ENCODE results near the gene NINL.
"Not testable (repeated sequence)": the region's sequence is repeated elsewhere in the genome, so short reads cannot be mapped to it uniquely, and the experiment has no call there.

The NINL gene

GRCh38 chr20:25584905-25585704, at the start of gene NINL:
TSS of gene NINL (minus strand) at chr20:25585531. CDS start at chr20:25526587, 58,944 bp downstream.
- DNase-seq = peak; percentile 30 to 93 (median 89)

DNA sequence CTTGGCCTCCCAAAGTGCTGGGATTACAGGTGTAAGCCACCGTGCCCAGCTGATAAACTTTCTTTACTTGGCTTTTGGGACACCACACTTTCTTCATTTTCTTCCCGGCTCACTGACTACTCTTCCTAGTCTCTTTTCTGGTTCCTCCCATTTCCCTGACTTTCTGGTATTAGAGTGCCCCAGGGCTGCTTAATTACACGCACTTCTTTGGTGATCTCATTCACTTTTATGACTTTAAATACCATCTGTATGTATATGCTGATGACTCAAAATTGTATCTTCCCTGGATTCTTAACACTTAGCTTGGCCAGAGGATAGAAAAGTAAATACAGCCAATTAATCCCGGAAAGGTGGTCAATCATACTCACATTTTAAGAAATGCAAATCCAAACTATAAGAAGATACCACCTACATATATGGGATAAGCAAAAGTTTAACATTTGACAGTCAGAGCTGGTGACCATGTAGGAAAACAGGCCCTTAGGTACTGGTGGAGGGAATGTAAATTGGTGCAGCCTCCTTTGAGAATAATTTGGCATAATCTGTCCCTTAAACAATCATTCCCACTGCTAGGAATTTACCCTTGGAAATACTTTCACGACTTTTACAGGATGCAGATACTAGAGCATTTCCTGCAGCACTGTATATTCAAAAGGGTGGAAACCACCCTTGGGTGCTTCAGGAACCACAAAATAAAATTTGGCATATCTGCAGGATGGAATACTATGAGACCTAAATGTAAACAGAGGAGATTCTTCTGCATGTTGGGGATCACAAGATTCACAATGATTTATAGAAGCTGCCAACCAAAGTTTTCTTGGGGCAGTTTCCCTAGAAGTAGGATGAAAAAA, 47.8 kb upstream of the NINL start:
- no peak for DNase-seq

- not testable (repeated sequence) for DNase-seq
Observed at GRCh38 chr20:25630615-25631014, 45.3 kb upstream of the NINL start.

DNA sequence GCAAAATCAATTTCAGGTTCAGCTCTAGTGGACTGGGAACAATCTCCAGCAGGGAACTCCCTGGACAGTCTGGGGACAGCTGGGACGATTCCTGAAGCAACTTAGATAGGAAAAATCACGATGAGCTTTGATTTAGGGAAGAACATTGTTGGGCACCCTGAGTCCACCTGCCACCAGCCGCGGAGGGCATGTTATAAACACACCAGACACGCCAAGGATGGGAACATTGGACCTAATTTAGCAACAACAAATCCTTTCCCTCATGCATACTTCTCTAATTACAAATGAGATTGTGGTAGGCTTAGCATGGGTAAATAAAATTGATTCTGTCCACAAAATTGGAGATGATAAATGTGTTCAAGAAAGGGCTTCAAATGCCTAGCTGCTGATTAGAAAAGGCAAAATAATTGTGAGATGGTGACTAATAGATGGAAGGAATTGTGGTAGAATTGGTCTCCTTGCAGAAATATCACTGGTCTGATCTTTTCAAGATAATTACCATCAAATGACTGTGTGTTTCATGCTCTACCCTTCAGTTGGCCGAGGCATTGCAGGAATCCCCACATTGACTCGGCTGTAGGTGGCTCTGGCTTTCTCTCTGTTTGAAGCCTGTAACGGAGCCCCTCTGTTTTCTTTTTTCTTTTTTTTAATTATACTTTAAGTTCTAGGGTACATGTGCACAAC, 44.6 kb upstream of the NINL start:
- no peak for DNase-seq

- no peak for DNase-seq
Observed at GRCh38 chr20:25626779-25627178, 41.4 kb upstream of the NINL start.

DNA sequence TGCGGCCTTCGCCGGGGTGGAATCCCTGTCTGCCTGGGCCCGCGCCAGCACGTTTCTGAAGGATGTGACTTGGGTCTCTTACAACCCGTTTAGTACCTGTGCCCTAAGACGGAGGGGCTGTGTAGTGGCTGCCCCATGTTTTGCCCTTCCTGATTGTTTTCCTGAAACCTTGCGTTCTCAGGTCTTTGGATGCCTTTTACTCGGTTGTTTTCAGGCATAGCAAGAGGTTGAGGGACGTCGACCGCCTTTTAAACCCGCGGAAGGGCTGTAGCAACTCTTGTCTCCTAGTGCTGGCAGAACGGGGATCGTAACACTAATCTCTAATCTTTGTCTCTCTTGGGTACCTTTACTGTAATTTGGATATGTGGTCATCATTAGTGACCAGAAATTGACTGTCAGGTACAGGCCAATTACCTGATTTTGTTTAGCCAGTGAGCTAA, 39.2 kb upstream of the NINL start:
- no peak for DNase-seq

- DNase-seq = peak; percentile 94 to 100 (median 99)
Observed at GRCh38 chr20:25623736-25624499, 38.6 kb upstream of the NINL start, which contains the start of gene NANP. TSS of gene NANP (minus strand) at chr20:25624014. CDS start at chr20:25623948, 66 bp downstream.

DNA sequence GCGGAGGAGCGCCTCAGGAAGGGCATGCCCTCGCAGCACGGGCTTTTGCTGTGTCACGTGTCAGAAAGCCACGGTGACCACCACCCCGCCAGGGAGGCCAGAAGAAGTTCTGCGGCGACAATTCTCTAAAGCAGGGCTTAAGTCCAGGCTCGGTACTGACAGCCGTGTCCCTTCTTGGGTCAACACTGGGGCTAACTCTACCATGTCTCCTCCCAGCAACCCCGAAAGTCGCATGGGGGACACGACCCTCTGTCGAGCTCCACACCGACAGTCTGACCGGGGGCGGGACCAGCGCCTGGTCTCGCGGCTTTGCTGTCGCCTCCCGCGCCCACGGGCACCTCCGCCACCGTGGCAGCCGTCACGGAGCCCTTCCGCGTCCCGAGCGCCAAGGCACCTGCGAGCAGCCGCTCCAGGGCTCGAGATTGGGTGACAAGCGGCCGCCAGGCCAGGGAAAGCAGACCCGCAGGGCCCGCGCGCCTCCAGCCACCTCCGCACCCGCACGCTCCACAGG, 37.9 kb upstream of the NINL start:
- DNase-seq = peak in 2 of 3 experiments; percentile 74 to 80

GRCh38 chr20:25622450-25623224, 37.3 kb upstream of the NINL start:
- DNase-seq = no peak

GRCh38 chr20:25622049-25622448, 36.7 kb upstream of the NINL start:
- no peak for DNase-seq

- no peak for DNase-seq
Observed at GRCh38 chr20:25619514-25619913, 34.2 kb upstream of the NINL start.

- DNase-seq = no peak
Observed at GRCh38 chr20:25608774-25609173, 23.4 kb upstream of the NINL start.

DNA sequence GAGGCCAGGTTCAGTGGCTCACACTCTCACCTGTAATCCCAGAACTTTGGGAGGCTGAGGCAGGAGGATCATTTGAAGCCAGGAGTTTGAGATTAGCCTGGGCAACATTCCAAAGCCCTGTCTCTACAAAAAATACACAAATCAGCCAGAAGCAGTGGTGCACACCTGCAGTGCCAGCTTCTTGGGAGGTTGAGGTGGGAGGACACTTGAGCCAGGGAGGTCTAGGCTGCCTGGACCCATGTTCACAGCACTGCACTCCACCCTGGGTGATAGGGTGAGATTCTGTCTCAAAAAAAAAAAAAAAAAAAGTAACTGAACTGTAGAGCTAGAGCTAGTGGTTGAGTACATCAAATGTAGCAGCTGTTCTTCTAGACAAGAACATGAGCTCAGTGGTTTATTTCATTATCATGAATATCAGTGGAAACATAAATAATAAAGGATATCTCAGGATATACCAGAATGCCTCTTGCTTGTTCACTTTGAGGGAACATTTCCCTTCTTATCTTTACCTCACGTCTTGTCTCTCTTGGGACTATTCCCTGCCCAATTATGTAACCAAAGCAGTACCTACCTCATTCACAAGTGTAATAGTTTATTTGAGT, 20.9 kb upstream of the NINL start:
- no peak for DNase-seq

DNA sequence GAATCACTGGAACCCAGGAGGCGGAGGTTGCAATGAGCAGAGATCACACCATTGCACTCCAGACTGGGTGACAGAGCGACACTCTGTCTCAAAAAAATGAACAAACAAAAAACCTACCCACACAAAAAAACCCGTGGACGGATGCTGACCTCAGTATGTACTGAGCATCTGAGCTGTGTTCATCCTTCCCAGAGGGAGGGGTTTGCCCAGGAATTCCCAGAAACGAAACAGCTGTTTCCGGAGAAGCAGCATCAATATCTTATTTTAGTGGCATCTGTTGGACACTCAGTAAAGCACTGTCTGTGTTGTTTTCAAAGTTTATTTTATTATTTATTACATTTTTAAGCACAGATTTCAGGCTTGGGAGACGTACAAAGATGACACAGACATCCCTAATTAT, 19.8 kb upstream of the NINL start:
- no peak for DNase-seq

- no peak for DNase-seq
Observed at GRCh38 chr20:25604611-25605010, 19.3 kb upstream of the NINL start.

- DNase-seq = not testable (repeated sequence)
Observed at GRCh38 chr20:25602914-25603309, 17.6 kb upstream of the NINL start.

- not testable (repeated sequence) for DNase-seq
Observed at GRCh38 chr20:25602191-25602913, 17.0 kb upstream of the NINL start.

DNA sequence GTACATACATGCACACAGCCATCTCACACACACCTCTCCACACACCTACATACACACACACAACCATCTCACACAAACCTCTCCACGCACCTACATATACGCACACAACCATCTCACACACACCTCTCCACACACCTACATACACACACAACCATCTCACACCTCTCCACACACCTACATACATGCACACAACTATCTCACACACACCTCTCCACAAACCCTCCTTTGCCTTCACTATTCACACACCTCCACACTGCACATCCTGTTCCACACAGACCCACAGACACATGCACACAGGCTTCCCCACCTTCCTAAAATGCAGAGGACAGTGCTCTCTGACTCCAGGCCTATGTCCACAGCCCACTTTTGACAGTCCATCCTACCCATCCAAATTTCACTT, 16.3 kb upstream of the NINL start:
- no peak for DNase-seq

- no peak for DNase-seq
Observed at GRCh38 chr20:25600632-25601031, 15.3 kb upstream of the NINL start.

All from NCI-H1417 (cell line).